Right atrium auricular region (tissue), 2 donors: Measurements from ENCODE around the gene MMAB. TPM values are rescaled to one million over a fixed set of nuclear protein-coding genes. Genes with fewer than 3 reads are reported as not detected.

ENCODE experiments used
- DNase-seq: peaks from one replicate; pipeline ENCODE4 v3.0.0-alpha.2; 2019; ENCODE audit warnings: low spot score
- H3K27ac ChIP-seq, 2 donors: fragments of 200-600 bp; sonication (generic); 1 replicate in 1 of 2; 2 replicates in 1 of 2; pipeline ENCODE4 v1.5.1; 2016 to 2019
- H3K27me3 ChIP-seq, 2 donors: fragments of 200-600 bp; sonication (generic); one replicate each; pipeline versions ENCODE4 v1.5.1 to v1.6.0; 2017 to 2019
- H3K36me3 ChIP-seq: fragments of 200-600 bp; sonication (generic); one replicate; pipeline ENCODE4 v1.5.1; 2016
- H3K4me1 ChIP-seq, 2 donors: fragments of 200-600 bp; sonication (generic); one replicate each; pipeline versions ENCODE4 v1.5.1 to v1.6.0; 2017 to 2019
- H3K4me3 ChIP-seq, 2 donors: fragments of 200-600 bp; sonication (generic); 1 replicate in 1 of 2; 2 replicates in 1 of 2; pipeline ENCODE4 v1.5.1; 2017 to 2019; ENCODE audit warnings: mild to moderate bottlenecking in 1 of 2, moderate library complexity in 1 of 2
- H3K9me3 ChIP-seq, 2 donors: fragments of 200-600 bp; sonication (generic); one replicate each; pipeline ENCODE4 v1.5.1; 2019
- total RNA-seq, 2 donors: library from RNA; depleted of rRNA; stranded (reverse); fragments of >200 nt; gene quantifications; one replicate each; pipeline ENCODE4 v1.1.0, GENCODE V29; 2016
- TF ChIP-seq, protein P1 (sequence below), 2 donors: fragments of 200-600 bp; sonication (generic); IDR thresholded peaks; one replicate each; pipeline ENCODE4 v1.5.1; 2019; ENCODE audit warnings: antibody characterized with exemption in 2 of 2

MMAB gene
- total RNA-seq, 2 donors from 2014 or later = 30.3 to 53.1 TPM

DNA sequence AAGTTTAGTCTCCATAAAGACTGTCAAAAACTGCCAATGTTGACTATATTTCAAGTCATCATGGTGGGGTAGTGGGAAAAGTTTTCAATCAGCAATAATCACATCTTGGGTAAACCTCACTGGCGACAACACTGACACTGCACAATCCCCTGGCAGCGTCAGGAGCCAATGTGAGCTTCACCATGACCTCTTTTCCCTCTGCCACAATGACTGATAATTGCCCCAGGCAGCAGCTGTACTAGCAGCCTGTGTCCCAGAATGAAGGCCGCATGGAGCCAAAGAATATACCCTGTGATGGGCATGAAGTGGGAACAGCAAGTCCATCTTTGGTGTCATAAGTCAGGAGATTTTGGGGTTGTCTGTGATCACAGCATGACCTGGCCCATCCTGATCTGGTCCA is 5.3 kb downstream of the MMAB start:
- Histone ChIP-seq H3K9me3 (no peaks in the 10 kb centered on the region), H3K36me3 (peaks cover 25% of the 10 kb centered on the region), H3K27me3 (no peaks in the 10 kb centered on the region), H3K27ac (no peak overlapping the region), H3K4me1 (peaks cover 0 to 11% of the 10 kb centered on the region in 2 donors), H3K4me3 (no peak overlapping the region)
- TF ChIP-seq, protein P1, sequence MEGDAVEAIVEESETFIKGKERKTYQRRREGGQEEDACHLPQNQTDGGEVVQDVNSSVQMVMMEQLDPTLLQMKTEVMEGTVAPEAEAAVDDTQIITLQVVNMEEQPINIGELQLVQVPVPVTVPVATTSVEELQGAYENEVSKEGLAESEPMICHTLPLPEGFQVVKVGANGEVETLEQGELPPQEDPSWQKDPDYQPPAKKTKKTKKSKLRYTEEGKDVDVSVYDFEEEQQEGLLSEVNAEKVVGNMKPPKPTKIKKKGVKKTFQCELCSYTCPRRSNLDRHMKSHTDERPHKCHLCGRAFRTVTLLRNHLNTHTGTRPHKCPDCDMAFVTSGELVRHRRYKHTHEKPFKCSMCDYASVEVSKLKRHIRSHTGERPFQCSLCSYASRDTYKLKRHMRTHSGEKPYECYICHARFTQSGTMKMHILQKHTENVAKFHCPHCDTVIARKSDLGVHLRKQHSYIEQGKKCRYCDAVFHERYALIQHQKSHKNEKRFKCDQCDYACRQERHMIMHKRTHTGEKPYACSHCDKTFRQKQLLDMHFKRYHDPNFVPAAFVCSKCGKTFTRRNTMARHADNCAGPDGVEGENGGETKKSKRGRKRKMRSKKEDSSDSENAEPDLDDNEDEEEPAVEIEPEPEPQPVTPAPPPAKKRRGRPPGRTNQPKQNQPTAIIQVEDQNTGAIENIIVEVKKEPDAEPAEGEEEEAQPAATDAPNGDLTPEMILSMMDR (IDR thresholded peaks at IDR 0.05) = no peak
- no peak for DNase-seq

DNA sequence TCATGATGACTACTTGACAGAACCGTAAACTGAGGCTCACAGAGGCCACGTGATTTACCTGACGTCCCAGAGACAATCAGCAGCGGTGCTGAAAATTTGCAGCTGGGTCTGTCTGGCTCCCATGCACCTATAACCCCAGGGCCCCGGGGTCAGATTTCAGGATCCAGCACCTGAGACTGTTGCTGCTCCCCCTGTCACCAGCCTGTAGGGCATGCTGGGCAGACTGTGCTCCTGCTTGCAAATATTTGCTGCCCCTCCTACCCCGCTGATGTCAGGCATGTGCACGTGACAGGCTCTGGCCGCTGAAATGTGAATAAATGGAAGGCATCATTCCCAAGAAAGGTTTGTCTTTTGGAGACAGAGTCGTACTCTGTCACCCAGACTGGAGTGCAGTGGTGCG is 6.0 kb downstream of the MMAB start:
- Histone ChIP-seq H3K9me3 (no peaks in the 10 kb centered on the region), H3K27ac (no peak overlapping the region), H3K27me3 (no peaks in the 10 kb centered on the region), H3K4me1 (peaks cover 0 to 6% of the 10 kb centered on the region in 2 donors), H3K36me3 (peaks cover 25% of the 10 kb centered on the region), H3K4me3 (no peak overlapping the region)
- no peak for DNase-seq
- TF ChIP-seq, protein P1 (IDR thresholded peaks at IDR 0.05) = no peak

DNA sequence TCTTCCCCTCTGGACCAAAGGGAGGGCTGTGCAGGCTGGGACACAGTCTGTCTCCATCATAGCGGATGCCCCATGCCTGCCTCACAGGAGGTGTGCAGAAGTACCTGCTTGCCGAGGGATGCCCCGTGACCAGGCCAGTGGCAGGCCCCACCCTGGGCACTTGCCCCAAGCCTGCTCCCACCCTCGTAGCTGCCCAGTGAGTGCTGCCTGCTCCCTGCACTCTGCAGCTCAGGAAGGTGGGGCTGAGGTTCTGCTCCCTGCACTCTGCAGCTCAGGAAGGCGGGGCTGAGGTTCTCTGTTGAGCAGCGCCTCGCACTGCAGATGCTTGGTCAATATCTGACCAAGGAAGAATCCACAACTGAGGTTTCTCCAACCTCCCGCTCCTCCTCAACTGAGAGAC is 6.9 kb downstream of the MMAB start:
- no peak for DNase-seq
- TF ChIP-seq, protein P1 (IDR thresholded peaks at IDR 0.05) = no peak
- no peaks in the 10 kb centered on the region for H3K27me3 ChIP-seq
- H3K4me3 ChIP-seq = no peak overlapping the region
- H3K9me3 ChIP-seq = no peaks in the 10 kb centered on the region
- H3K27ac ChIP-seq = no peak overlapping the region
- peaks cover 0 to 6% of the 10 kb centered on the region in 2 donors for H3K4me1 ChIP-seq
- peaks cover 25% of the 10 kb centered on the region for H3K36me3 ChIP-seq

- TF ChIP-seq, protein P1 (IDR thresholded peaks at IDR 0.05) = no peak
- no peaks in the 10 kb centered on the region for H3K27me3 ChIP-seq
- H3K36me3 ChIP-seq = peaks cover 22% of the 10 kb centered on the region
- peak overlapping the region in 1 of 2 donors; percentile 14 for H3K4me3 ChIP-seq
- no peaks in the 10 kb centered on the region for H3K9me3 ChIP-seq
- H3K4me1 ChIP-seq = peaks cover 0 to 6% of the 10 kb centered on the region in 2 donors
- peak overlapping the region in 1 of 2 donors; percentile 27 for H3K27ac ChIP-seq
- no peak for DNase-seq
Observed at GRCh38 chr12:109563291-109564284, 9.7 kb downstream of the MMAB start.

DNA sequence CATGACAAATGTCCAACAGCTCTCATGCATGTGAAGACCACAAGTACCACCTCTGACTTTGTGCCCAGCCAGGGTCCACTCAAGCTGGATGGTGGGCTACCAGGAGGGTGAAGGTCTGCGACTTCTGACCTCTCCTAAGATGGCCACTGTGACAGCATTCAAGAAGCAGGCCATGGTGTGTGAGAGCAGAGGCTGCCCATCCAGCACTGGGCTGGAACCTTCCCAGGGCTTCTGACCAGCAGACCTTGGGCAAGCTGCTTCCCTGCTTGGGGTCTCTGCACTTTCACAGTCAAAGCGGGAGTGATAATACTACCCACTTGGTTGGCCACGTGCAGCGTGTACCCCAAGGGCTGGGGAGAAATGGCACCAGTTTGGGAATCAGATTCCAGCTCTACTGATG is 10.4 kb downstream of the MMAB start:
- peaks cover 15% of the 10 kb centered on the region for H3K36me3 ChIP-seq

More for the DNA sequence above, 10.4 kb downstream of the MMAB start:
- Histone ChIP-seq H3K4me3 (no peak overlapping the region), H3K9me3 (no peaks in the 10 kb centered on the region), H3K4me1 (peaks cover 0 to 6% of the 10 kb centered on the region in 2 donors), H3K27ac (no peak overlapping the region), H3K27me3 (no peaks in the 10 kb centered on the region)
- DNase-seq = no peak
- TF ChIP-seq, protein P1 (IDR thresholded peaks at IDR 0.05) = no peak
